ENCODE data around the gene ECHS1.
A peak's percentile ranks its signal among the peaks of the same experiment; 100 is the strongest.
"Not testable (repeated sequence)": the region's sequence is repeated elsewhere in the genome, so short reads cannot be mapped to it uniquely, and the experiment has no call there.

The ECHS1 gene

GRCh38 chr10:133397938-133398337, 24.8 kb upstream of the ECHS1 start:
- no peak for DNase-seq

DNA sequence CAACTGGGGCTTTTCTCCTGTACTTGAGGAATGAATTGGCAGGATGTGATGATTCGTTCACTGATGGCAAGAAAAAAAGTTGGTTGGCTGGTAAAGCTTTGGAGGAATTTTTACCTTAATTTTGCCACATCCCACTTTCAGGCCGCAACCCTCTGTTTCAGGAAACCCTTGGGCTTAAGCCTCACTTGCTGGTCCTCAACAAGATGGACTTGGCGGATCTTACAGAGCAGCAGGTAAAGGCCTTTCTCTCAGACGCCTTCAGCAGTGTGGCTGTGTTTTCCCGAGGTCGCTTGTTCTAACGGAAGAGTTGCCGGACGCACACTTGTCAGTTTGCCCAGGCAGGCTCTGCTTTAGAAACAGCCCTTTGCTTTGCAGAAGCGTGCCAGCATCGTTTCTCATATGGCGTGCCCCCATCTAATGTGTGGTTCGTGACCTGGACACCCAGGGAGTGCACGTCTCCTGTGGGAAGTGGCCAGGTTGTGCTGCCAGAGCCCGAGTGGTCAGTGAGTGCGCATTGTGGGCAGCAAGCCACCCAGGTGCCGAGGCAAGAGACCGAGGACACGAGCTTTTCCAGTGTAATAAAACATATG, 23.0 kb upstream of the ECHS1 start:
- DNase-seq = no peak

GRCh38 chr10:133394801-133395221, 21.7 kb upstream of the ECHS1 start:
- DNase-seq = no peak

- peak; percentile 91 for DNase-seq
Measured at GRCh38 chr10:133394064-133394663, 21.0 kb upstream of the ECHS1 start, which contains the start of gene MTG1. Gene MTG1 (plus strand): TSS chr10:133394157. CDS start chr10:133394221, 64 bp downstream.

DNA sequence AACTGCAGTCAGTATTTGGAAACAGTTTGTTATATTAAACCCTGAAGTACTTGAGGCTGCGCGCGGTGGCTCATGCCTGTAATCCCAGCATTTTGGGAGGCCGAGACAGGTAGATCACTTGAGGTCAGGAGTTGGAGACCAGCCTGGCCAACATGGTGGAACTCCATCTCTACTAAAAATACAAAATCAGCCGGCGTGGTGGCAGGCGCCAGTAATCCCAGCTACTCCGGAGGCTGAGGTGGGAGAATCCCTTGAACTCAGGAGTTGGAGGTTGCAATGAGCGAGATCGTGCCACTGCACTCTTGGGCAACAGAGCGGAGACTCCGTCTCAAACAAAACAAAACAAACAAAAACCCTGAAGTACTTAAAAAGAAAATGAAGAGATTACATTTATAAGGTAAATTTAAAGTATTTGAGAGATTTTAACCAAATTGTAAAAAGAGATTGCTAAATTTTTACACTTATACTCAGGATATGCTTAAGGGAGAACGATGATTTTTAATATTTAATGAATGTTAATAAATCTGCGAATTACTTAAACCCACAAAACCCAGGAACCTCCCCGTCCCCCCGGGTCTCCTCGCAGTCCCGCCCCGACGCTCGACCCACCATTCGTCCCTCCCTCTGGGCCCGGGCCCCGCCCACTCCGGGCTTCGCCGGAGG, 20.4 kb upstream of the ECHS1 start:
- no peak for DNase-seq

DNA sequence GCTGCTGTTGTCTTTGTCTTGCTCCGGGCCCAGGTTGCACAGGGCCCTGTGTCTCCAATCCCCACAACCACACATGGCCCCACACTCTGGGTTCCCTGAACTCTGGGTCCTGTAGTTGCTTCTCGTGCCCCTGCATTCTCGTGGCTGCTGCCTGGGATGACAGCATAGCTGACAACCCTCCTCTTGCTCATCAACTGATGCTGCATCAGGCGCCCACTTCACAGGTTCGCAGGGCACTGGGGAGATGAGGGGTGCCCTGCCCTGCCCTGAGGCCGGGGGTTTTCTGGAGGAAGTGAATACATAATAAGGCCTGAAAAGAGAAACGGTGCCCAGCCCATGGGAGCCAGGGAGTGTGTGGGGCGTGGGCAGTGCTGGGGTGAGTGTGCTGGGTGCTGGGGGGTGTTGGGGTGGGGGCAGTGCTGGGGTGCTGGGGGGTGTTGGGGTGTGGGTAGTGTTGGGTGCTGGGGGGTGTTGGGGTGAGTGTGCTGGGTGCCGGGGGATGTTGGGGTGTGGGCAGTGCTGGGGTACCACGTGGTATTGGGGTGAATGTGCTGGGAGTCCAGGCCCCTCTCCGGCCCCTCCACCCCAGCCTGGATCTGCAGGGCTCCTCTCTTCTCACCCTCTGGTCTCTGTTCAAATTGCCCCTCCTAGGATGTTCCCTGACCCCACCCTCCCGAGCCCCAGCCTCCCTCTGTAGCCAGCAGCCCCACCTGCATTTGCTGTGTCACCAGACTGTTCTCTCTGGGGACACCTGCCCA, 18.8 kb upstream of the ECHS1 start:
- no peak for DNase-seq

DNA sequence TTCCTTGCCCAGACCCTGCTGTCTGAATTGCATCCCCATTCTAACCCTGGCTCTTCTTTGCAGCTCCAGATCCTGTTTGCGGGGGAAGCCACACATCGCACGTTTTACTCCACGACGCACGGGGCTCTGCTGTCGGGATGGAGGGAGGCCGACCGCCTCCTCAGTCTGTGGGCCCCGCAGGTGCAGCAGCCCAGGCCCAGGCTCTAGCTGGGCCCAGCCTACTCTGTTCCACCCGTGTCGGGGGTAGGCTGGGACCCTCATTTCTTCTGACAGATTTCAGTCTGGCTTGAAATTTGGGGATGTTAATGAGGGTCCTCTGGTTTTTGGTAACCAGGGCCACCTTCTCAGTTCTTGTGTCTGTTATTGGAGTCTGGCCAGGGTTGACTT, 18.1 kb upstream of the ECHS1 start:
- DNase-seq = no peak

- DNase-seq = no peak
Measured at GRCh38 chr10:133390597-133391248, 17.6 kb upstream of the ECHS1 start.

- no peak for DNase-seq
Measured at GRCh38 chr10:133388973-133389818, 16.0 kb upstream of the ECHS1 start.

DNA sequence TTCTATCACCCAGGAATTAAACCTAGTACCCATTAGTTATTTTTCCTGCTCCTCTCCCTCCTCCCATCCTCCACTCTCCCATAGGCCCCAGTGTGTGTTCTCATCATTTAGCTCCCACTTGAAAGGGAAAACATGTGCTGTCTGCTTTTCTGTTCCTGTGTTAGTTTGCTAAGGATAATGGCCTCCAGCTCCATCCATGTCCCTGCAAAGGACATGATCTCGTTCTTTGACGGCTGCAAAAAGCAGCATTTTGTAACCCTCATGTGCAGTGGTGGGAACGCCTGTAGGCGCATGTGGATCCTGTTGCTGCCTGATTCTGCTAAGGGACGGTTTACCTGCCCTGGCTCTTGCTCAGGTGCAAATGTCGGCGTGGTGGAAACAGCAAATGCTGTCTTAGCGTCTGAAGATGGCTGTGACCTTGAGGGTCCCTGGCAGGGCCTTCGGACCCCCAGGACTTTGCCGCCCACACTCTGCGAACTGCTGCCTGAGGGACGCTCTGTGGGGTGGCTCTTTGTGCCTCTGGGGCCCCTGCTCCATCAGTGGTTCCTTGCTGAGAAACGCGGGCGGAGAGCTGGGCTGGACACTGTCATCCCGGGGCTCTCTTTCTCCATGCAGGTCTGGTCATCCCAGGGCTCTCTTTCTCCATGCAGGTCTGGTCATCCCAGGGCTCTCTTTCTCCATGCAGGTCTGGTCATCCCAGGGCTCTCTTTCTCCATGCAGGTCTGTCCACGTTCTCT, 15.2 kb upstream of the ECHS1 start:
- DNase-seq = no peak

GRCh38 chr10:133386951-133387350, 13.8 kb upstream of the ECHS1 start:
- DNase-seq = not testable (repeated sequence)

DNA sequence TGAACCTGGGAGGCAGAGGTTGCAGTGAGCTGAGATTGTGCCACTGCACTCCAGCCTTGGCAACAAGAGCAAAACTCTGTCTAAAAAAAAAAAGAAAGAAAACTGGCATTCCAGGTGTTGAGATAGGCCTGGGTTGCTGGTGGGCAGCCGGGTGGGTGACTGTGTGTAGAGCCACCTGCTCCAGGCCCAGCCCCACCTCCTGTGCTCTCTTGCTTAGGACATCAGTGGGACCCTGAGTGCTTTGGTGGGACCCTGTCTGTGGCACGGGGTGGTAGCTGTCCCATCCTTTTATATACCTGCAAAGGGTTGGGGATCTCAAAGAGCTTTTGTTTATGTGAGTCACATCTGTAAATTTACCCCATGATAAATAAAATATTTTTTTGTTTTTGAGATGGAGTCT, 12.1 kb upstream of the ECHS1 start:
- DNase-seq = no peak

DNA sequence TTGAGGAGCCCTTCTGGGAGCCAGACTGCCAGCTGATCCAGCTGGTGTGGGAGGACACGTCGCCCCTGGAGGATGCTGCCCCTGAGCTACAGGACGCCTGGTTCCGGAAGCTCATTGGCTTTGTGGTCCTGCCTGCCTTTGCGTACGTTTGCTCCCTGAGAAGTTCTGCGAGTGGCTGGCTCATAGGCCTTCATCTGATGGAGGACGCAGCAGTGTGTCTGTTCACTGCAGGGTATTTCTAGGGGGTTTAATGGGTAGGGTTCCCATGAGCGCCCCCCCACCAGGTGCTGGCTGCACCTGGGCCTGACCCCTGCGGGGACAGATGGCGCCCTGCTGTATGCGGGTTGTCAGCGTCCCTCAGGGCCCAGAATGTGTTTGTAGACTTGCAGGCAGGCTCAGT, 10.9 kb upstream of the ECHS1 start:
- DNase-seq = no peak

DNA sequence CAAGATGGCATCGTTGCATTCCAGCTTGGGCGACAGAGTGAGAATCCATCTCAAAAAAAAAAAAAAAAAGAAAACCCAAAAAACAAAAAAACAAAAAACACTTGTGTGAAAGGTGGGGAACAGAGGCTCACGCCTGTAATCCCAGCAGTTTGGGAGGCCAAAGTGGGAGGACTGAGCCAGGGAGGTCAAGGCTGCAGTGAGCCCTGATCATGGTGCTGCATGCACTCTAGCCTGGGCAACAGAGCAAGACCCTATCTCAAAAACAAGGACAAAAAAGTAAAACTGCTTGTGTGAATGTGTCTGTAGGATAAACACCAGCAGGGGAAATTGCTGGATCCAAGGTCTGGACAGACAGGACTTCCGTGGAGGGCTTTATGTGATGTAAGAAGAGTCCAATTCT, 10.4 kb upstream of the ECHS1 start:
- DNase-seq = no peak

DNA sequence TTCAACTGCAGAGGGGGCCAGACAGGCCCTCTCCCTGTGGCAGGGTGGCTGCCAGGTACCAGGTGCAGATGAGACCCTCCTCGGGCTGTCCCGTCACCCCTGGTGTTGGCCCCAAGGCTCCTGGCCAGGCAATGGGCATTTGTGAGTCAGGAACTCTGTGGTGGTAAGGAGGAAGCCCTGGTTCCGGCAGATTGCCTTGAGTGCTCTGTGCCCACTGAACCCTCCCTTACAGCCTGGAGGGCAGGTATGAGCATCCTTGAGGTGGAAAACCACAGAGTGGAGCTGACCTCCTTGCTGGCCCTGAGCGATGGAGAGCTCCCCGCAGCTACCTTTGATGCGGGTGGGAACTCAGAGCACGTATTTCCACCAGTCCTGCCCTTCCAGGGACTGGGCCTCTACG, 7.9 kb upstream of the ECHS1 start:
- DNase-seq = no peak

DNA sequence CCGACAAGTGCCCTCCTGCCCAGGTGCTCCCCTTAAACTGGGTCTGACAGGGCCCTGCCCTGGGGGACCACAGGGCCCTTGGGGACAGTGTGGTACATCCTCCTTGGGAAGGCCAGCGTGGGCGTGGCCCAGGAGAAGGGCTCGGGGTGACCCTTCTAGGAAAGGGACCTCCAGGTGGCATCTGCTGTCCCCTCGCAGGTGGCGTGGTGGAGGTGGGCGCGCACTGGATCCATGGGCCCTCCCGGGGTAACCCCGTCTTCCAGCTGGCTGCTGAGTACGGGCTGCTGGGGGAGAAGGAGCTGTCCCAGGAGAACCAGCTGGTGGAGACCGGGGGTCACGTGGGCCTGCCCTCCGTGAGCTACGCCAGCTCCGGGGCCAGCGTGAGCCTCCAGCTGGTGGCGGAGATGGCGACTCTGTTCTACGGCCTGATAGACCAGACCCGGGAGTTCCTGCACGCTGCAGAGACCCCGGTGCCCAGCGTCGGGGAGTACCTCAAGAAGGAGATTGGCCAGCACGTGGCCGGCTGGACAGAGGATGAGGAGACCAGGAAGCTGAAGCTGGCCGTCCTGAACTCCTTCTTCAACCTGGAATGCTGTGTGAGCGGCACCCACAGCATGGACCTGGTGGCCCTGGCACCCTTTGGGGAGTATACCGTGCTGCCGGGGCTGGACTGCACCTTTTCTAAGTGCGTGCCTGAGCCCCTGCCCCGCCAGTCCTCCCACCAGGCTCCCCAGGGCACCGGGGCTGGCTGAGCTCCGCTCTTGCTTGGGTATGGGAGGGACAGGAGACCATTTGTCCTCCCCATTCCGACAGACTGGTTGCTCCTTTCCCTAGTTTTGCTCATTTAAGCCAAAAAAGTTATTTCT, 6.9 kb upstream of the ECHS1 start:
- DNase-seq = no peak

DNA sequence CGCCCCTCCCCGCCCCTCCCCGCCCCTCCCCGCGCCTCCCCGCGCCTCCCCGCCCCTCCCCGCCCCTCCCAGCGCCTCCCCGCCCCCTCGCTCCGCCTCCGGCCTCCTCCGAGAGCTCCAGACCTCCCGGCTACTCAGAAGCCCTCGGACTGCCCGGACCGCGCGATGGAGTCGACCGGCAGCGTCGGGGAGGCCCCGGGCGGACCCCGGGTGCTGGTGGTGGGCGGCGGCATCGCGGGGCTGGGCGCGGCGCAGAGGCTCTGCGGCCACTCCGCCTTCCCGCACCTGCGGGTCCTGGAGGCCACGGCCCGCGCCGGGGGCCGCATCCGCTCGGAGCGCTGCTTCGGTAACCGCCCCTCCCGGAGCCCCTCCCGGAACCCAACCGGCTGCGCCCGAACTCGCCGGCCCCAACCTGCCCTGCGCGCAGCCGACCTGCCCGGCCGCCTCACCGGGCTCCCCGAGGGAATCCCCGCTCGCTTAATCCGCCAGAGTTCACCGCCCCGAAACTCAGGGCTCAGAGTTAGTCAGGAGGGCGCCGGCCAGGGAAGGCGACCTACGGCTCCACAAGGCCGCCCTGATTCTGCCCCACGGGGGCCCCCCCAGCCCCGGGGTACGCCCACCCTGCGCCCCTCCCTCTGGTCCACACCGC, 6.1 kb upstream of the ECHS1 start, which contains the start of gene PAOX:
TSS of gene PAOX (plus strand) at position 111 of the 649 bp plus-strand sequence. CDS start at position 166, 55 bp downstream.
- DNase-seq = peak; percentile 37

DNA sequence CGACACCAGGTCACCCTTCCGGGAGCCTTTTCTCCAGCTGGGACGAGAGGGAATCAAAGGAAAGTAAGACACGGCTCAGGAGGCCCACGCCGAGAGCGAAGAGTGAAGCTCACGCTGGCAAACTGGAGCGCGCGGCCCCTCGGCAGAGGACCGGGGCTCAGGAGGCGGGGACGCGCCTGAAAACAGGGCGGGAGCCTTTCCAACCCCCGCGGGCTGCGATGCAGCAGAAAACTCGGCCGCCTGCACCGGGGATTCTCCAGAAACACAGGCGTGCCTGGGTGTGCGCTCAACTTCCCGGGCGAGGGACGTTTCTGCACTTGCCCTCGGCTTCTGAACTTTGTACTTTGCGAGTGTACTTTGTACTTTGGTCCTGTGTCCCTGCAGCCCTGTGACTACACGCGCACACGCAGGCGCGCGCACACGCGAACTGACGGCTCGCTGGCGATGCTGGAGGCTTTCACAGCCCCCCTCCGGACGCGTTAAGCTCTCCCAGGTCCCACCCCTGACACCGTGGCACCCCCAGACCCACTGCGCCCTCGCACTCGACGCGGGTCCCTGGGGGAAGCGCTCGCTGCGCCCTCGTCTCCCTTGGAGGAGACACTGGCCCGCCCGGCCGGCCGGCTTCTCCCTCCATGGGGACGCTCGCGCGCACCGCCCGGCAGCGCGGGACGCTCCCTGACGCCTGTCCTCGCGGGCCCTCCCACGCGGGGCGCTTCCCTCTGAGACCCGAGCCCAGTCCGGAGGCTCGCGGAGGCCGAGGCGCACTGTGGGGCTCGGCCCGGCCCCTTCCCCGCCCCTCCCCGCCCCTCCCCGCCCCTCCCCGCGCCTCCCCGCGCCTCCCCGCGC, 5.3 kb upstream of the ECHS1 start:
- peak; percentile 32 for DNase-seq

DNA sequence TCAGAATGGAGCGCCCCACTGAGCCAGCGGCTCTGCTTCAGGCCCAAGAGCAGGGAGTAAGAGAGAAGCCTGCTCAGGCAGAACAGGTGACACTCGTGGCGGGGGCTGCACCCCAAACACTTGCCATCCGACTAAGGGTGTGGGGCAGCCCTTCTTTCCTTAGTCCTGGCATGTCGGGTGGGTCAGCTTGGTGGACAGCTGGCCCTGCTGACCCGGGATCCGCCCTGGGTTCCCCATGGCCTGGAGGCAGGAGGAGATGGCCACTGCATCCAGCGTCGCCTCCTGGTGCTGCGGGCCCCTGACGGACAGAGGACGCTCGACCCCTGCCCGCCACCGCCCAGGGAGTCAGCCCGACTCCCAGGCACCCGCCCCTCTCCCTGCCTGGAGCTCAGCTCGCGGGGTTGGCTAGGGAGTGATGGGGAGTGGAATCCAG, 4.7 kb upstream of the ECHS1 start:
- no peak for DNase-seq

All from fibroblast of skin of right quadriceps (primary cell).